Measurements from ENCODE around the gene CNPY2.
A peak's percentile ranks its signal among the peaks of the same experiment; 100 is the strongest.
"Not testable (repeated sequence)": the region's sequence is repeated elsewhere in the genome, so short reads cannot be mapped to it uniquely, and the experiment has no call there.

CNPY2 gene

GRCh38 chr12:56321610-56322009 is 5.8 kb upstream of the CNPY2 start:
- H3K4me3 Mint-ChIP-seq; H3K9me3 Mint-ChIP-seq; intact Hi-C loops (cut with micrococcal nuclease); H3K27me3 Mint-ChIP-seq; H3K27ac Mint-ChIP-seq: not testable (repeated sequence)
- H3K36me3 Mint-ChIP-seq (ENCODE audit: low read depth), result peaks cover 68% of the 10 kb centered on the region
- peaks cover 11% of the 10 kb centered on the region for H3K4me1 Mint-ChIP-seq (ENCODE audit: low read depth)

DNA sequence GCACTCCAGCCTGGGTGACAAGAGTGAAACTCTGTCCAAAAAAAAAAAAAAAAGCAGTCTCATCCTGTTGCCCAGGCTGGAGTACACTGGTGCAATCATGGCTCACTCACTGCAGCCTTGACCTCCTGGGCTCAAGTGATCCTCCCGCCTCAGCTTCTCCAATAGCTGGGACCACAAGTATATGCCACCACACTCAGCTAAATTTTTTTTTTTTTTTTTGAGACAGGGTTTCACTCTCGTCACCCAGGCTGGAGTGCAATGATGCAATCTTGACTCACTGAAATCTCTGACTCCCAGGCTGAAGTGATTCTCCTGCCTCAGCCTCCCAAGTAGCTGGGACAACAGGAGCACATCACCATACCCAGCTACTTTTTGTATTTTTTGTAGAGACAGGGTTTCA is 5.2 kb upstream of the CNPY2 start:
- Mint-ChIP-seq H3K4me1 (ENCODE audit: low read depth) (peaks cover 14% of the 10 kb centered on the region), H3K9me3 (no peaks in the 10 kb centered on the region), H3K36me3 (ENCODE audit: low read depth) (peaks cover 64% of the 10 kb centered on the region), H3K27ac (no peak overlapping the region), H3K4me3 (no peak overlapping the region), H3K27me3 (no peaks in the 10 kb centered on the region)
- intact Hi-C loops (cut with micrococcal nuclease), result no loop called here

DNA sequence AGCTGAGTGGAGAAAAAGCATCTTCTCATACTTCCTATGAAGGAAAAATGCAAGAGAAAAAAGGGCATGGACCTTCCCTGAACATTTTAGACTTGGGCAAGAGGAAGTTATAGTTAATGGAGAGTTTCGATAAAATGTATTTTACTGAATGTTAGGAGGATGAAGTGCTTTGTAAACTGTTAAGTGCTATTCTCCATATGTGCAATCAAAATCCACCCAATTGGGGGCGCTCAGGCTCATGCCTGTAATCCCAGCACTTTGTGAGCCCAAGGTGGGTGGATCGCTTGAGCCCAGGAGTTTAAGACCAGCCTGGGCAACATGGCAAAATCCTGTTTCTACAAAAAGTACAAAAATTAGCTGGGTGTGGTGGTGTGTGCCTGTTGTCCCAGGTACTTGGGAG is 1.9 kb upstream of the CNPY2 start:
- Mint-ChIP-seq H3K36me3 (ENCODE audit: low read depth) (peaks cover 60% of the 10 kb centered on the region), H3K4me1 (ENCODE audit: low read depth) (peaks cover 15% of the 10 kb centered on the region), H3K27ac (no peak overlapping the region), H3K9me3 (no peaks in the 10 kb centered on the region), H3K27me3 (no peaks in the 10 kb centered on the region), H3K4me3 (no peak overlapping the region)
- intact Hi-C loops (cut with micrococcal nuclease), result no loop called here

- peak overlapping the region; percentile 100 for H3K27ac Mint-ChIP-seq
- no peaks in the 10 kb centered on the region for H3K9me3 Mint-ChIP-seq
- H3K4me1 Mint-ChIP-seq (ENCODE audit: low read depth), result peaks cover 22% of the 10 kb centered on the region
- peak overlapping the region; percentile 99 for H3K4me3 Mint-ChIP-seq
- intact Hi-C loops (cut with micrococcal nuclease), result no loop called here
- peaks cover 67% of the 10 kb centered on the region for H3K36me3 Mint-ChIP-seq (ENCODE audit: low read depth)
- no peaks in the 10 kb centered on the region for H3K27me3 Mint-ChIP-seq
Observed at GRCh38 chr12:56315249-56315621, 553 bp downstream of the CNPY2 start.

DNA sequence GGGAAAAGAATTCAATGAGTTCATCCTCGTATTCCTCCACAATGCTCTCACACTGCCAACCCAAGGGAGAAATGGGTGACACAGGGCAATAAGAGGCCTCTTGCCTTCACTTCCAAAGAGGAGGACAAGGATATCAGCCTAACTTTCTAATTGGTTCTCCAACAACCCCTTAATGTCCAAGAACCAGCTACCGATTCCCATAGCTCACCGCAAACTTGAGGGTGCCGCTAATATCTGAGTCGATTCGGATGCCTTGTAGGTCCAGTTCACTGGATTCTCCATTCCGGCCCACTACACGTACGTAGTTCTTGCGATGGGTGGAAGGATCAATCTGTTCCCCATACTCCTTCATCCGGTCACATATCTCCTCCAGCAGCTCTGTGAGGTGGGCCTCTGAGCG is 4.8 kb downstream of the CNPY2 start:
- H3K4me3 Mint-ChIP-seq, result no peak overlapping the region
- no peaks in the 10 kb centered on the region for H3K9me3 Mint-ChIP-seq
- no peaks in the 10 kb centered on the region for H3K27me3 Mint-ChIP-seq
- peaks cover 59% of the 10 kb centered on the region for H3K36me3 Mint-ChIP-seq (ENCODE audit: low read depth)
- peaks cover 24% of the 10 kb centered on the region for H3K4me1 Mint-ChIP-seq (ENCODE audit: low read depth)
- no peak overlapping the region for H3K27ac Mint-ChIP-seq
- intact Hi-C loops (cut with micrococcal nuclease), result no loop called here

DNA sequence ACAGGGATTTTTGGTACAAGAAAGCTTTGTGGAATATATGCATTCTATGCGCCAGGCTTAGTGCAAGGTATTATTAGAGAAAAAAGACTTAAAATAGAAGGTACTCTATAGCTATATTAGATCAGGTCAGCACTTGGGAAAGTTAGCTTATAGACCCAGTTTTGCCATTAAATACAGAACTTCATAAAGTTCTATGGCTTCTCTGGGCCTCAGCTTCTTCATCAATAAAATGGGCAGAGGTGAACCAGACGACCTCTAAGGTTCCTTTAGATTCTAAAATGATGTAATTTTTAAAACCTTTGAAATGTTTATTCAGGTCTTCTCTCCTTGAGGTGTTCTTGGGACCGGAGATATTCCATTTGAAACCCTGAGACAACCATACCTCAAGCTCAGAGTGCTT is 7.1 kb downstream of the CNPY2 start:
- intact Hi-C loops (cut with micrococcal nuclease), result no loop called here
- Mint-ChIP-seq H3K36me3 (ENCODE audit: low read depth) (peaks cover 59% of the 10 kb centered on the region), H3K27ac (no peak overlapping the region)

GRCh38 chr12:56307221-56307965 is 8.4 kb downstream of the CNPY2 start:
- peaks cover 46% of the 10 kb centered on the region for H3K36me3 Mint-ChIP-seq (ENCODE audit: low read depth)
- H3K27me3 Mint-ChIP-seq, result no peaks in the 10 kb centered on the region
- no peak overlapping the region for H3K27ac Mint-ChIP-seq
- no peaks in the 10 kb centered on the region for H3K9me3 Mint-ChIP-seq
- no peak overlapping the region for H3K4me3 Mint-ChIP-seq
- intact Hi-C loops (cut with micrococcal nuclease), result no loop called here
- peaks cover 14% of the 10 kb centered on the region for H3K4me1 Mint-ChIP-seq (ENCODE audit: low read depth)

More for the DNA sequence above, 7.1 kb downstream of the CNPY2 start:
- H3K9me3 Mint-ChIP-seq, result no peaks in the 10 kb centered on the region
- H3K4me3 Mint-ChIP-seq, result no peak overlapping the region
- peaks cover 13% of the 10 kb centered on the region for H3K4me1 Mint-ChIP-seq (ENCODE audit: low read depth)
- no peaks in the 10 kb centered on the region for H3K27me3 Mint-ChIP-seq

DNA sequence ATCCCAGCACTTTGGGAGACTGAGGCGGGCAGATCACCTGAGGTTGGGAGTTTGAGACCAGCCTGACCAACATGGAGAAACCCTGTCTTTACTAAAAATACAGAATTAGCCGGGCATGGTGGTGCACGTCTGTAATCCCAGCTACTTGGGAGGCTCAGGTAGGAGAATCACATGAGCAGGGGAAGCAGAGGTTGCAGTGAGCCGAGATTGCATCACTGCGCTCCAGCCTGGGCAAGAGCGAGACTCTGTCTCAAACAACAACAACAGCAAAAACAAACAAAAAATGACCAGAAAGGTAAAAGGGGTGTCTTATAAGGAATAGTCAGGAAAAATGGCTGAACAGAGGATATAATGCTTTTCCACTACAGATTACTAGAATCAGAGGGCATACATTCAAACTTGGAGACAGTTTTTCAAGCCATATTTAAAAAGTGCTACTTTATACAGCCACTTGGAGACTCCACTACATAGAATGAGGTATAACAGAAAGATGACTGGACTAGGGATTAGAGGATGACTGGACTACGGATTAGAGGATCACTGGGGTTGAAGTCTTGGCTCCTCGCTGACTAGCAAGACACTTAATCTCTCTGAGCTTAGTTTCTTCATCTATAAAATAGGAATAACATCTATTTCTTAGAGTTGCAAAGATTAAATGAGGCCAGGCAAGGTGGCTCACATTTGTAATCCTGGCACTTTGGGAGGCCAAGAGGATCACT is 10.8 kb downstream of the CNPY2 start:
- Mint-ChIP-seq H3K36me3 (ENCODE audit: low read depth) (peaks cover 34% of the 10 kb centered on the region), H3K27ac (no peak overlapping the region)

DNA sequence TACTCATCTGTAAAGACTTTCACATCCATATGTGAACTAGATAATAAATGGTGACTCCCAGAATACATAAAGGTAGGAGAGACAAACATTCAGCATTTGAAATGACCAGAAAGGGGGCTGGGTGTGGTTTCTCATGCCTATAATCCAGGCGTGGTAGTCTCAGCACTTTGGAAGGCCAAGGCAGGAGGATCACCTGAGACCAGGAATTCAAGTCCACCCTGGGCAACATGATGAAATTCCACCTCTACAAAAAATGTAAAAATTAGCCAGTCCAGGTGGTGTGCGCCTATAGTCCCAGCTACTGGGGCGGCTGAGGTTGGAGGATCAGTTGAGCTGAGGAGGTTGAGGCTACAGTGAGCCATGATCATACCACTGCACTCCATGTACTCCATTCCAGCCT is 11.5 kb downstream of the CNPY2 start:
- Mint-ChIP-seq H3K36me3 (ENCODE audit: low read depth) (peaks cover 34% of the 10 kb centered on the region), H3K27ac (no peak overlapping the region), H3K27me3 (no peaks in the 10 kb centered on the region), H3K9me3 (no peaks in the 10 kb centered on the region), H3K4me3 (no peak overlapping the region), H3K4me1 (ENCODE audit: low read depth) (peaks cover 21% of the 10 kb centered on the region)
- intact Hi-C loops (cut with micrococcal nuclease), result no loop called here

More for the DNA sequence above, 10.8 kb downstream of the CNPY2 start:
- Mint-ChIP-seq H3K9me3 (no peaks in the 10 kb centered on the region), H3K4me3 (no peak overlapping the region), H3K27me3 (no peaks in the 10 kb centered on the region), H3K4me1 (ENCODE audit: low read depth) (peaks cover 25% of the 10 kb centered on the region)
- intact Hi-C loops (cut with micrococcal nuclease), result no loop called here

DNA sequence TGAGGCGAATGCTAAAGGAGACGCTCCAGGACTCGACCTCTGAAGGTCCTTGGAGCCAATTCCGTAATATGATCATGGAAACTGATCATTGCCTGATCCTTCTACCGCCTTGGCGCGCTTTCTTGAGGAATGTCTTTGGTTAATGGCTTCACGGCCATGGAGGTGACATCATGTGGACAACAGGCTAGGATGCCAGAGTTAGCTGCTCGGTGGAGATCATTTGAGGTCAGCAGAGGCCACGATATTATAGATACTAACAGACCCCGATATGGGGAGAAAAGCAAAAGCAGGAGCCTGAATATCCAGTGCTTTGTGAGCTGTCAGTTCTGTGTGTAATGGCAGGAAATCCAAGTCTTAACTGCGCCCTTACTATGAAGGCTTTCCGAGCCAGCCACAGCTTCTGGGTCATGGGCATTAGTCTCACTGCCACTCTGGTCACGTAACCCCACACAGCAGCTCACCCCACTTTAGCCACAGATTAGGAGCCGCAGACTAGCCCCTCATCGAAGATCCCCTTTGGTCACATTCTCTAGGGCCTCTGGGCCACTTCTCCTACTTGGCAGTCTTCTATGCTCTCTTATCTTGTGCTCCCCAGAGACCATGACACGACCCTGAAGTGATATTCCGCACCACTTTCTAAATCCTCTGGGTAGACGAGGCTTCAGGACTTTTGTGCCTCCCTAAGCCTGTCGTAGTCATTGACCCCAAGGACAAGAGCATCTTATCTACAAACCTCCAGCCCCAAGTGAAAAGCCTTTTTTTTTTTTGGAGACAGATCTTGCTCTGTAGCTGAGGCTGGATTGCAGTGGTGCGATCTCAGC is 14.9 kb downstream of the CNPY2 start:
- Mint-ChIP-seq H3K9me3 (no peaks in the 10 kb centered on the region), H3K27ac (peak overlapping the region; percentile 99), H3K4me1 (ENCODE audit: low read depth) (peaks cover 54% of the 10 kb centered on the region), H3K36me3 (ENCODE audit: low read depth) (peaks cover 52% of the 10 kb centered on the region), H3K27me3 (no peaks in the 10 kb centered on the region), H3K4me3 (peak overlapping the region; percentile 95)
- intact Hi-C loops (cut with micrococcal nuclease), result loop anchor here (1.0 kb wide), 2 partner anchors 15 to 34 kb away; no protein-coding TSS in a partner anchor

- H3K4me3 Mint-ChIP-seq, result peak within 1 kb of the TSS; percentile 95
- peak within 1 kb of the TSS; percentile 99 for H3K27ac Mint-ChIP-seq
- intact Hi-C loops (cut with micrococcal nuclease), result loop anchor here (1.0 kb wide), 2 partner anchors 16 to 33 kb away; no protein-coding TSS in a partner anchor
- no peaks in the 10 kb centered on the region for H3K27me3 Mint-ChIP-seq
- H3K36me3 Mint-ChIP-seq (ENCODE audit: low read depth), result peaks cover 44% of the 10 kb centered on the region
- peaks cover 54% of the 10 kb centered on the region for H3K4me1 Mint-ChIP-seq (ENCODE audit: low read depth)
- H3K9me3 Mint-ChIP-seq, result no peaks in the 10 kb centered on the region
Observed at GRCh38 chr12:56299853-56300643, 15.7 kb downstream of the CNPY2 start, which contains the start of gene CS. Gene CS, minus strand, starts transcription at chr12:56300330. Its CDS starts 129 bp downstream, at chr12:56300201.

DNA sequence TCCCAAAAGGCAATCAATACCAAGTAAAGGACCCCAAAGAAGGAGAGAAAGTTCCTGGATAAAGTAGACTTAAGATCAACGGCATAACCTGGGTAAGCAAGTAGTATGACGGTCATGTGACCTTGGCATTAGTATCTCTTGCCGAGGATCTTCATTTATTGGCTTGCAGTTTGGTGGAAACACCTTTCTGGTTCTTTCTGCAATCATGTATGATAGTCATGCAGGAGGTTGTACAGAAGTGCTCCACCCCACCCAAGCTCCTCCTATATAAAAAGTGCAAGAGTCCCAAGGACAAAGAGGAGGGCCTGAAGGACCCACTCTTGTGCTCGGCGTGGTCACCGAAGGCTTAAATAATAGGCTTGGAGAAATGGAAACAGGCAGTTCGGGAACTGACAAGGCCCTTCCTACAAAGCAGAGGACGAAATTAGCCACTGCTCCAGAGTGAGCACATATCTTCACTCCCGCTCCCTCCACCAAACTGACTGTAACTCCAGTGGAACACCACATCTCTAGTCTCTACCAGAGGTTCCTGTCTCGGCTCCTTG is 16.4 kb downstream of the CNPY2 start:
- peak overlapping the region; percentile 99 for H3K27ac Mint-ChIP-seq
- peak overlapping the region; percentile 95 for H3K4me3 Mint-ChIP-seq
- intact Hi-C loops (cut with micrococcal nuclease), result no loop called here
- peaks cover 54% of the 10 kb centered on the region for H3K4me1 Mint-ChIP-seq (ENCODE audit: low read depth)
- H3K9me3 Mint-ChIP-seq, result no peaks in the 10 kb centered on the region
- no peaks in the 10 kb centered on the region for H3K27me3 Mint-ChIP-seq
- peaks cover 41% of the 10 kb centered on the region for H3K36me3 Mint-ChIP-seq (ENCODE audit: low read depth)

GRCh38 chr12:56298828-56299227 is 17.0 kb downstream of the CNPY2 start:
- Mint-ChIP-seq H3K27me3 (no peaks in the 10 kb centered on the region), H3K4me1 (ENCODE audit: low read depth) (peaks cover 58% of the 10 kb centered on the region), H3K27ac (peak overlapping the region; percentile 99), H3K36me3 (ENCODE audit: low read depth) (peaks cover 46% of the 10 kb centered on the region), H3K9me3 (no peaks in the 10 kb centered on the region), H3K4me3 (peak overlapping the region; percentile 95)
- intact Hi-C loops (cut with micrococcal nuclease), result no loop called here

Data from dendritic cell treated with granulocyte-macrophage colony-stimulating factor and Interleukin-4, amounts not matched to agents 40 ng/mL and 50 ng/mL, for 4 days (primary cell).